OCI-LY7 (cell line): ENCODE measurements around the gene KDM2A. TPM values are rescaled to one million over a fixed set of nuclear protein-coding genes. Genes with fewer than 3 reads are reported as not detected.
A peak's percentile ranks its signal among the peaks of the same experiment; 100 is the strongest.

ENCODE experiments used
- BruUV-seq: library from RNA; stranded (reverse); fragments of 400-500 nt; replicated peaks from 2 replicates; lab custom pipeline; 2021; lab: Mats Ljungman, UMichigan
- CTCF ChIA-PET: fragments of 300-600 bp; sonication (Branson Sonifier 250); formaldehyde crosslinking; loops from one replicate; lab custom pipeline; 2022; ENCODE audit warnings: antibody characterized with exemption; ENCODE audit not compliant: unreplicated experiment; lab: Charles Lee
- POLR2A ChIA-PET: fragments of 300-600 bp; sonication (Branson Sonifier 250); formaldehyde crosslinking; loops from one replicate; lab custom pipeline; 2022; ENCODE audit warnings: antibody characterized with exemption; lab: Charles Lee
- DNase-seq: peaks from one replicate; pipeline ENCODE4 v3.0.0-alpha.2; 2015; ENCODE audit warnings: low spot score
- H2AFZ ChIP-seq: fragments of 200-600 bp; sonication (generic), shearing (Covaris generic); 2 replicates; pipeline ENCODE4 v1.6.1; 2014; ENCODE audit warnings: mild to moderate bottlenecking, antibody characterized with exemption, low read length, moderate library complexity
- H3K27ac ChIP-seq: fragments of 200-600 bp; sonication (generic); 2 replicates; pipeline ENCODE4 v1.5.1; 2014; ENCODE audit warnings: mixed run types, low read depth, mild to moderate bottlenecking, moderate library complexity, low read length, inconsistent platforms; ENCODE audit not compliant: poor library complexity, severe bottlenecking
- H3K36me3 ChIP-seq: fragments of 200-600 bp; sonication (generic); 2 replicates; pipeline ENCODE4 v1.6.1; 2014; ENCODE audit warnings: mild to moderate bottlenecking, antibody characterized with exemption, low read length, moderate library complexity, mixed read lengths; ENCODE audit not compliant: insufficient read depth
- H3K4me1 ChIP-seq: fragments of 200-600 bp; sonication (generic); 2 replicates; pipeline ENCODE4 v1.5.1; 2014; ENCODE audit warnings: mild to moderate bottlenecking, low read length; ENCODE audit not compliant: insufficient read depth, poor library complexity, severe bottlenecking
- H3K4me2 ChIP-seq: fragments of 200-600 bp; sonication (generic); 2 replicates; pipeline ENCODE4 v1.6.1; 2014; ENCODE audit warnings: mild to moderate bottlenecking, low read length
- H3K4me3 ChIP-seq: fragments of 200-600 bp; sonication (generic); 2 replicates; pipeline ENCODE4 v1.5.1; 2014; ENCODE audit warnings: mild to moderate bottlenecking, low read depth, low read length; ENCODE audit not compliant: poor library complexity, severe bottlenecking
- H3K79me2 ChIP-seq: fragments of 200-600 bp; sonication (generic); 2 replicates; pipeline ENCODE4 v1.6.1; 2016; ENCODE audit warnings: low read depth, mild to moderate bottlenecking, low read length, moderate library complexity, mixed read lengths; ENCODE audit not compliant: insufficient read depth
- H3K9me2 ChIP-seq: fragments of 200-600 bp; sonication (generic); 2 replicates; pipeline ENCODE4 v1.6.1; 2016; ENCODE audit warnings: mild to moderate bottlenecking, low read length, mixed read lengths; ENCODE audit not compliant: insufficient read depth
- H3K9me3 ChIP-seq: fragments of 200-600 bp; sonication (generic); 2 replicates; pipeline ENCODE4 v1.6.1; 2014; ENCODE audit warnings: mild to moderate bottlenecking, mixed run types, low read length, mixed read lengths
- H4K20me1 ChIP-seq: fragments of 200-600 bp; sonication (generic); 2 replicates; pipeline ENCODE4 v1.6.1; 2014; ENCODE audit warnings: mild to moderate bottlenecking, antibody characterized with exemption, low read length, moderate library complexity, mixed read lengths; ENCODE audit not compliant: insufficient read depth
- EZH2phosphoT487 ChIP-seq: fragments of 200-600 bp; sonication (generic); IDR thresholded peaks from 2 replicates; pipeline ENCODE4 v1.6.1; 2018; ENCODE audit warnings: low read depth, borderline replicate concordance, mild to moderate bottlenecking, mixed run types, antibody characterized with exemption, low read length, moderate library complexity, mixed read lengths
- intact Hi-C: fragments of 100-400 bp; cut with micrococcal nuclease; formaldehyde crosslinking; loops from one replicate; pipeline ENCODE4 v1.10.0; 2022; ENCODE audit not compliant: unreplicated experiment
- total RNA-seq, 2 experiments: library from RNA; depleted of rRNA in 1 of 2; stranded (reverse); fragments of >200 nt in 1 of 2; shearing (Covaris generic) in 1 of 2; gene quantifications; 2 replicates each; pipeline ENCODE4 v1.2.3, GENCODE V29; 2014 to 2022
- TF ChIP-seq, protein P1 (sequence below): fragments of 200-600 bp; sonication (generic); conservative IDR thresholded peaks from 2 replicates; pipeline ENCODE4 v1.5.1; 2014; ENCODE audit warnings: mild to moderate bottlenecking, antibody characterized with exemption, low read length, moderate library complexity, mixed read lengths

Gene KDM2A
- total RNA-seq, 2 experiments from 2014 or later = 31.7 to 66.2 TPM

GRCh38 chr11:67118181-67118766 is 789 bp upstream of the KDM2A start:
- ChIA-PET POLR2A (interaction anchor here (0.5 to 1.1 kb wide), 6 partner anchors 10 to 232 kb away, joined by 3 to 4 read pairs (median 3); no protein-coding TSS in a partner anchor), CTCF (interaction anchor here (1.0 kb wide), 2 partner anchors 49 to 199 kb away, joined by 3 to 5 read pairs; no protein-coding TSS in a partner anchor)
- Histone ChIP-seq H4K20me1 (no peaks in the 10 kb centered on the region; the same call in 1 of the 2 replicates), H3K4me3 (peak overlapping the region; percentile 66), H3K4me2 (peak overlapping the region; percentile 79), H3K79me2 (peaks cover 37% of the 10 kb centered on the region), H3K9me3 (no peaks in the 10 kb centered on the region), H3K36me3 (peaks cover 18% of the 10 kb centered on the region), H3K9me2 (no peaks in the 10 kb centered on the region), H3K27ac (peak overlapping the region; percentile 50), H3K4me1 (peaks cover 28% of the 10 kb centered on the region), H2AFZ (peak overlapping the region; percentile 68; the same call in 1 of the 2 replicates)
- TF ChIP-seq EZH2phosphoT487 = no peak
- TF ChIP-seq, protein P1, sequence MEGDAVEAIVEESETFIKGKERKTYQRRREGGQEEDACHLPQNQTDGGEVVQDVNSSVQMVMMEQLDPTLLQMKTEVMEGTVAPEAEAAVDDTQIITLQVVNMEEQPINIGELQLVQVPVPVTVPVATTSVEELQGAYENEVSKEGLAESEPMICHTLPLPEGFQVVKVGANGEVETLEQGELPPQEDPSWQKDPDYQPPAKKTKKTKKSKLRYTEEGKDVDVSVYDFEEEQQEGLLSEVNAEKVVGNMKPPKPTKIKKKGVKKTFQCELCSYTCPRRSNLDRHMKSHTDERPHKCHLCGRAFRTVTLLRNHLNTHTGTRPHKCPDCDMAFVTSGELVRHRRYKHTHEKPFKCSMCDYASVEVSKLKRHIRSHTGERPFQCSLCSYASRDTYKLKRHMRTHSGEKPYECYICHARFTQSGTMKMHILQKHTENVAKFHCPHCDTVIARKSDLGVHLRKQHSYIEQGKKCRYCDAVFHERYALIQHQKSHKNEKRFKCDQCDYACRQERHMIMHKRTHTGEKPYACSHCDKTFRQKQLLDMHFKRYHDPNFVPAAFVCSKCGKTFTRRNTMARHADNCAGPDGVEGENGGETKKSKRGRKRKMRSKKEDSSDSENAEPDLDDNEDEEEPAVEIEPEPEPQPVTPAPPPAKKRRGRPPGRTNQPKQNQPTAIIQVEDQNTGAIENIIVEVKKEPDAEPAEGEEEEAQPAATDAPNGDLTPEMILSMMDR = no peak
- intact Hi-C loops = no loop called here
- BruUV-seq = no TSS peak
- peak; percentile 48 for DNase-seq

GRCh38 chr11:67119585-67120391 is 725 bp downstream of the KDM2A start:
- Histone ChIP-seq H3K4me1 (peaks cover 29% of the 10 kb centered on the region), H3K9me2 (no peaks in the 10 kb centered on the region), H3K79me2 (peaks cover 52% of the 10 kb centered on the region), H3K9me3 (no peaks in the 10 kb centered on the region), H4K20me1 (no peaks in the 10 kb centered on the region; the same call in 1 of the 2 replicates), H3K27ac (peak overlapping the region; percentile 91), H3K4me2 (peak overlapping the region; percentile 81), H3K4me3 (peak overlapping the region; percentile 87), H3K36me3 (peaks cover 32% of the 10 kb centered on the region), H2AFZ (no peak overlapping the region; the same call in 1 of the 2 replicates)
- BruUV-seq = no TSS peak
- intact Hi-C loops = loop anchor here (1.0 kb wide), 2 partner anchors 120 to 148 kb away; no protein-coding TSS in a partner anchor
- POLR2A ChIA-PET = interaction anchor here (1.1 kb wide), 1 partner anchor 11 kb away, joined by 3 read pairs; no protein-coding TSS in a partner anchor
- CTCF ChIA-PET = interaction anchor here (1.0 kb wide), 2 partner anchors 48 to 197 kb away, joined by 3 to 5 read pairs; no protein-coding TSS in a partner anchor
- no peak for TF ChIP-seq EZH2phosphoT487
- TF ChIP-seq, protein P1 = no peak
- DNase-seq = peak; percentile 60
